ENCODE measurements around the gene UPB1.

Gene UPB1

GRCh38 chr22:24465975-24466374 is 29.2 kb upstream of the UPB1 start:
- no peaks in the 10 kb centered on the region for H3K27me3 Mint-ChIP-seq
- peaks cover 3% of the 10 kb centered on the region for H3K9me3 Mint-ChIP-seq
- peaks cover 17% of the 10 kb centered on the region for H3K4me1 Mint-ChIP-seq
- no peak for DNase-seq (ENCODE audit: low spot score in 2 of 2)
- no peak for ATAC-seq (ENCODE audit: low read depth)
- H3K27ac Mint-ChIP-seq: peak overlapping the region; percentile 78
- no peak overlapping the region for H3K4me3 Mint-ChIP-seq
- peaks cover 5% of the 10 kb centered on the region for H3K36me3 Mint-ChIP-seq

GRCh38 chr22:24466716-24467328 is 28.3 kb upstream of the UPB1 start:
- H3K27me3 Mint-ChIP-seq: no peaks in the 10 kb centered on the region
- peaks cover 19% of the 10 kb centered on the region for H3K4me1 Mint-ChIP-seq
- peaks cover 5% of the 10 kb centered on the region for H3K36me3 Mint-ChIP-seq
- H3K9me3 Mint-ChIP-seq: peaks cover 3% of the 10 kb centered on the region
- H3K4me3 Mint-ChIP-seq: no peak overlapping the region
- DNase-seq (ENCODE audit: low spot score in 2 of 2): no peak
- peak overlapping the region; percentile 78 for H3K27ac Mint-ChIP-seq
- ATAC-seq (ENCODE audit: low read depth): no peak

GRCh38 chr22:24467340-24467739 is 27.8 kb upstream of the UPB1 start:
- Mint-ChIP-seq H3K36me3 (peaks cover 3% of the 10 kb centered on the region), H3K4me1 (peaks cover 19% of the 10 kb centered on the region)

GRCh38 chr22:24471570-24471969 is 23.6 kb upstream of the UPB1 start:
- Mint-ChIP-seq H3K27ac (no peak overlapping the region), H3K4me3 (no peak overlapping the region), H3K9me3 (no peaks in the 10 kb centered on the region), H3K4me1 (peaks cover 17% of the 10 kb centered on the region), H3K36me3 (no peaks in the 10 kb centered on the region), H3K27me3 (no peaks in the 10 kb centered on the region)
- no peak for DNase-seq (ENCODE audit: low spot score in 2 of 2)
- ATAC-seq (ENCODE audit: low read depth): no peak

More at GRCh38 chr22:24467340-24467739, 27.8 kb upstream of the UPB1 start:
- Mint-ChIP-seq H3K27ac (peak overlapping the region; percentile 58), H3K27me3 (no peaks in the 10 kb centered on the region), H3K4me3 (no peak overlapping the region), H3K9me3 (peaks cover 1% of the 10 kb centered on the region)
- ATAC-seq (ENCODE audit: low read depth) (no peak), DNase-seq (ENCODE audit: low spot score in 2 of 2) (no peak)

- H3K4me3 Mint-ChIP-seq: no peak overlapping the region
- no peak overlapping the region for H3K27ac Mint-ChIP-seq
- no peaks in the 10 kb centered on the region for H3K36me3 Mint-ChIP-seq
- H3K9me3 Mint-ChIP-seq: no peaks in the 10 kb centered on the region
- DNase-seq (ENCODE audit: low spot score in 2 of 2): no peak
- peaks cover 10% of the 10 kb centered on the region for H3K4me1 Mint-ChIP-seq
- no peaks in the 10 kb centered on the region for H3K27me3 Mint-ChIP-seq
- peak; percentile 90 for ATAC-seq (ENCODE audit: low read depth)
Measured at GRCh38 chr22:24473284-24473683, 21.8 kb upstream of the UPB1 start.

- H3K9me3 Mint-ChIP-seq: no peaks in the 10 kb centered on the region
- H3K27ac Mint-ChIP-seq: no peak overlapping the region
- H3K4me3 Mint-ChIP-seq: no peak overlapping the region
- no peaks in the 10 kb centered on the region for H3K27me3 Mint-ChIP-seq
- peaks cover 10% of the 10 kb centered on the region for H3K4me1 Mint-ChIP-seq
- DNase-seq (ENCODE audit: low spot score in 2 of 2) (no peak), ATAC-seq (ENCODE audit: low read depth) (no peak)
- H3K36me3 Mint-ChIP-seq: no peaks in the 10 kb centered on the region
Measured at GRCh38 chr22:24474221-24474620, 20.9 kb upstream of the UPB1 start.

GRCh38 chr22:24474649-24475255 is 20.4 kb upstream of the UPB1 start:
- no peaks in the 10 kb centered on the region for H3K27me3 Mint-ChIP-seq
- no peak overlapping the region for H3K4me3 Mint-ChIP-seq
- DNase-seq (ENCODE audit: low spot score in 2 of 2) (no peak), ATAC-seq (ENCODE audit: low read depth) (no peak)
- H3K27ac Mint-ChIP-seq: no peak overlapping the region
- no peaks in the 10 kb centered on the region for H3K9me3 Mint-ChIP-seq
- peaks cover 10% of the 10 kb centered on the region for H3K4me1 Mint-ChIP-seq
- no peaks in the 10 kb centered on the region for H3K36me3 Mint-ChIP-seq

GRCh38 chr22:24481641-24482040 is 13.5 kb upstream of the UPB1 start:
- H3K27me3 Mint-ChIP-seq: no peaks in the 10 kb centered on the region
- H3K4me3 Mint-ChIP-seq: no peak overlapping the region
- H3K27ac Mint-ChIP-seq: no peak overlapping the region
- H3K36me3 Mint-ChIP-seq: no peaks in the 10 kb centered on the region
- H3K9me3 Mint-ChIP-seq: no peaks in the 10 kb centered on the region
- ATAC-seq (ENCODE audit: low read depth) (no peak), DNase-seq (ENCODE audit: low spot score in 2 of 2) (no peak)
- H3K4me1 Mint-ChIP-seq: peaks cover 11% of the 10 kb centered on the region

GRCh38 chr22:24482575-24482974 is 12.6 kb upstream of the UPB1 start:
- ATAC-seq (ENCODE audit: low read depth) (no peak), DNase-seq (ENCODE audit: low spot score in 2 of 2) (no peak)
- Mint-ChIP-seq H3K27me3 (no peaks in the 10 kb centered on the region), H3K27ac (no peak overlapping the region), H3K4me3 (no peak overlapping the region), H3K36me3 (no peaks in the 10 kb centered on the region), H3K4me1 (peaks cover 13% of the 10 kb centered on the region), H3K9me3 (no peaks in the 10 kb centered on the region)

GRCh38 chr22:24482998-24483397 is 12.1 kb upstream of the UPB1 start:
- peaks cover 13% of the 10 kb centered on the region for H3K4me1 Mint-ChIP-seq
- no peak for DNase-seq (ENCODE audit: low spot score in 2 of 2)
- H3K27me3 Mint-ChIP-seq: no peaks in the 10 kb centered on the region
- no peak for ATAC-seq (ENCODE audit: low read depth)
- H3K4me3 Mint-ChIP-seq: no peak overlapping the region
- H3K36me3 Mint-ChIP-seq: no peaks in the 10 kb centered on the region
- H3K9me3 Mint-ChIP-seq: no peaks in the 10 kb centered on the region
- H3K27ac Mint-ChIP-seq: no peak overlapping the region

- no peak overlapping the region for H3K27ac Mint-ChIP-seq
- ATAC-seq (ENCODE audit: low read depth): no peak
- no peaks in the 10 kb centered on the region for H3K36me3 Mint-ChIP-seq
- H3K4me1 Mint-ChIP-seq: peaks cover 13% of the 10 kb centered on the region
- no peak overlapping the region for H3K4me3 Mint-ChIP-seq
- no peaks in the 10 kb centered on the region for H3K27me3 Mint-ChIP-seq
- no peak for DNase-seq (ENCODE audit: low spot score in 2 of 2)
- H3K9me3 Mint-ChIP-seq: no peaks in the 10 kb centered on the region
Measured at GRCh38 chr22:24483976-24484545, 11.1 kb upstream of the UPB1 start.

- no peaks in the 10 kb centered on the region for H3K36me3 Mint-ChIP-seq
- H3K4me1 Mint-ChIP-seq: peaks cover 13% of the 10 kb centered on the region
- ATAC-seq (ENCODE audit: low read depth) (no peak), DNase-seq (ENCODE audit: low spot score in 2 of 2) (no peak)
- H3K27me3 Mint-ChIP-seq: no peaks in the 10 kb centered on the region
- H3K4me3 Mint-ChIP-seq: no peak overlapping the region
- no peak overlapping the region for H3K27ac Mint-ChIP-seq
- H3K9me3 Mint-ChIP-seq: no peaks in the 10 kb centered on the region
Measured at GRCh38 chr22:24485170-24485569, 10.0 kb upstream of the UPB1 start.

- DNase-seq (ENCODE audit: low spot score in 2 of 2) (peak in 1 of 2 donors; percentile 21), ATAC-seq (ENCODE audit: low read depth) (peak; percentile 84)
- no peaks in the 10 kb centered on the region for H3K36me3 Mint-ChIP-seq
- no peaks in the 10 kb centered on the region for H3K27me3 Mint-ChIP-seq
- H3K9me3 Mint-ChIP-seq: no peaks in the 10 kb centered on the region
- H3K4me1 Mint-ChIP-seq: peaks cover 13% of the 10 kb centered on the region
- H3K27ac Mint-ChIP-seq: no peak overlapping the region
- H3K4me3 Mint-ChIP-seq: no peak overlapping the region
Measured at GRCh38 chr22:24485608-24486007, 9.5 kb upstream of the UPB1 start.

GRCh38 chr22:24486501-24486921 is 8.6 kb upstream of the UPB1 start:
- Mint-ChIP-seq H3K4me3 (no peak overlapping the region), H3K9me3 (no peaks in the 10 kb centered on the region), H3K36me3 (no peaks in the 10 kb centered on the region), H3K27me3 (peaks cover 1% of the 10 kb centered on the region), H3K27ac (no peak overlapping the region), H3K4me1 (peaks cover 13% of the 10 kb centered on the region)
- no peak for DNase-seq (ENCODE audit: low spot score in 2 of 2)
- peak; percentile 64 for ATAC-seq (ENCODE audit: low read depth)

GRCh38 chr22:24489011-24489410 is 6.1 kb upstream of the UPB1 start:
- Mint-ChIP-seq H3K27me3 (peaks cover 6% of the 10 kb centered on the region), H3K27ac (no peak overlapping the region), H3K36me3 (peaks cover 3% of the 10 kb centered on the region), H3K4me3 (no peak overlapping the region), H3K9me3 (no peaks in the 10 kb centered on the region), H3K4me1 (peaks cover 11% of the 10 kb centered on the region)
- ATAC-seq (ENCODE audit: low read depth) (no peak), DNase-seq (ENCODE audit: low spot score in 2 of 2) (no peak)

Measured in memory B cell (primary cell).